H9 (cell line): ENCODE measurements around the gene VSTM4. TPM values are rescaled to one million over a fixed set of nuclear protein-coding genes. Genes with fewer than 3 reads are reported as not detected.

ENCODE experiments used
- DNase-seq: peaks from one replicate; pipeline ENCODE4 v3.0.0-alpha.2; 2017
- H2AFZ ChIP-seq: one replicate; pipeline ENCODE4 v1.6.1; 2013; ENCODE audit warnings: mild to moderate bottlenecking, low read length, control low read depth, moderate library complexity
- H2AK5ac ChIP-seq: 2 replicates; pipeline ENCODE4 v1.6.1; 2013; ENCODE audit warnings: low read length, control low read depth, mixed read lengths; ENCODE audit not compliant: insufficient read length
- H2BK120ac ChIP-seq: one replicate; pipeline ENCODE4 v1.6.1; 2013; ENCODE audit warnings: low read depth, mild to moderate bottlenecking, low read length, control low read depth, inconsistent platforms; ENCODE audit not compliant: poor library complexity, severe bottlenecking
- H2BK12ac ChIP-seq: 2 replicates; pipeline ENCODE4 v1.6.1; 2013; ENCODE audit warnings: low read length, control low read depth, mixed read lengths, low read depth; ENCODE audit not compliant: insufficient read length
- H2BK15ac ChIP-seq: 2 replicates; pipeline ENCODE4 v1.6.1; 2013; ENCODE audit warnings: low read depth, low read length, control low read depth
- H2BK20ac ChIP-seq: one replicate; pipeline ENCODE4 v1.6.1; 2013; ENCODE audit warnings: low read depth, mild to moderate bottlenecking, low read length, control low read depth, inconsistent platforms; ENCODE audit not compliant: poor library complexity, severe bottlenecking
- H2BK5ac ChIP-seq: 2 replicates; pipeline ENCODE4 v1.6.1; 2013; ENCODE audit warnings: low read length, control low read depth, mixed read lengths; ENCODE audit not compliant: insufficient read length
- H3K14ac ChIP-seq: 2 replicates; pipeline ENCODE4 v1.6.1; 2013; ENCODE audit warnings: low read length, control low read depth; ENCODE audit not compliant: insufficient read depth
- H3K18ac ChIP-seq: 2 replicates; pipeline ENCODE4 v1.6.1; 2013; ENCODE audit warnings: low read depth, mild to moderate bottlenecking, mixed read lengths, low read length, control low read depth; ENCODE audit not compliant: insufficient read length
- H3K23ac ChIP-seq: 2 replicates; pipeline ENCODE4 v1.6.1; 2013; ENCODE audit warnings: low read length, control low read depth, mixed read lengths, low read depth; ENCODE audit not compliant: insufficient read length
- H3K23me2 ChIP-seq: 2 replicates; pipeline ENCODE4 v1.6.1; 2013; ENCODE audit warnings: low read depth, mild to moderate bottlenecking, mixed read lengths, low read length, control low read depth; ENCODE audit not compliant: insufficient read length, poor library complexity, severe bottlenecking
- H3K27ac ChIP-seq: 2 replicates; pipeline ENCODE4 v1.5.1; 2013; ENCODE audit warnings: low read length, control low read depth, mixed read lengths, low read depth; ENCODE audit not compliant: insufficient read length
- H3K27me3 ChIP-seq: 2 replicates; pipeline ENCODE4 v1.6.1; 2013; ENCODE audit warnings: low read length, control low read depth, inconsistent platforms; ENCODE audit not compliant: insufficient read depth
- H3K4ac ChIP-seq: 2 replicates; pipeline ENCODE4 v1.6.1; 2013; ENCODE audit warnings: low read depth, mild to moderate bottlenecking, control low read depth, inconsistent platforms, low read length, moderate library complexity
- H3K4me1 ChIP-seq: 2 replicates; pipeline ENCODE4 v1.6.1; 2013; ENCODE audit warnings: low read length, control low read depth, inconsistent platforms; ENCODE audit not compliant: insufficient read depth
- H3K4me2 ChIP-seq: 2 replicates; pipeline ENCODE4 v1.6.1; 2013; ENCODE audit warnings: low read length, control low read depth, mixed read lengths; ENCODE audit not compliant: insufficient read length, insufficient read depth
- H3K56ac ChIP-seq: 2 replicates; pipeline ENCODE4 v1.6.1; 2013; ENCODE audit warnings: low read depth, mild to moderate bottlenecking, mixed read lengths, low read length, control low read depth; ENCODE audit not compliant: insufficient read length
- H3K79me1 ChIP-seq: 2 replicates; pipeline ENCODE4 v1.6.1; 2013; ENCODE audit warnings: low read depth, mild to moderate bottlenecking, moderate library complexity, low read length, control low read depth, inconsistent platforms; ENCODE audit not compliant: insufficient read depth, poor library complexity, severe bottlenecking
- H3K79me2 ChIP-seq: 2 replicates; pipeline ENCODE4 v1.6.1; 2013; ENCODE audit warnings: low read length, control low read depth, inconsistent platforms; ENCODE audit not compliant: insufficient read depth
- H3K9ac ChIP-seq: 2 replicates; pipeline ENCODE4 v1.6.1; 2013; ENCODE audit warnings: low read length, control low read depth, mixed read lengths; ENCODE audit not compliant: insufficient read length; ENCODE audit errors: extremely low read depth
- H3K9me3 ChIP-seq: one replicate; pipeline ENCODE4 v1.6.1; 2013; ENCODE audit warnings: low read depth, low read length, inconsistent platforms; ENCODE audit not compliant: control insufficient read depth
- H3T11ph ChIP-seq: one replicate; pipeline ENCODE4 v1.6.1; 2013; ENCODE audit warnings: mild to moderate bottlenecking, low read length, control low read depth, inconsistent platforms
- H4K20me1 ChIP-seq: one replicate; pipeline ENCODE4 v1.6.1; 2013; ENCODE audit not compliant: control insufficient read depth, insufficient read length, insufficient read depth
- H4K5ac ChIP-seq: 2 replicates; pipeline ENCODE4 v1.6.1; 2013; ENCODE audit warnings: low read depth, mild to moderate bottlenecking, mixed read lengths, low read length, control low read depth; ENCODE audit not compliant: insufficient read length
- H4K8ac ChIP-seq: replicated peaks from 2 replicates; pipeline ENCODE4 v1.6.1; 2013; ENCODE audit warnings: low read length, control low read depth, mixed read lengths, low read depth; ENCODE audit not compliant: insufficient read length
- H4K91ac ChIP-seq: 2 replicates; pipeline ENCODE4 v1.6.1; 2013; ENCODE audit warnings: low read depth, mild to moderate bottlenecking, moderate library complexity, mixed read lengths, low read length, control low read depth; ENCODE audit not compliant: insufficient read length
- H3K27ac Mint-ChIP-seq, 3 experiments: 2 replicates in 2 of 3; 3 replicates in 1 of 3; pipeline ENCODE4 v1.8.0; 2020 to 2021; ENCODE audit warnings: mixed read lengths in 3 of 3, mild to moderate bottlenecking in 1 of 3, moderate library complexity in 1 of 3
- H3K27me3 Mint-ChIP-seq: 2 replicates; pipeline ENCODE4 v1.8.0; 2021; ENCODE audit warnings: low read depth, mild to moderate bottlenecking, moderate library complexity, mixed read lengths
- H3K36me3 Mint-ChIP-seq, 3 experiments: 2 replicates in 2 of 3; 3 replicates in 1 of 3; pipeline ENCODE4 v1.8.0; 2020 to 2021; ENCODE audit warnings: low read depth in 3 of 3, mixed read lengths in 3 of 3; ENCODE audit not compliant: insufficient read depth in 1 of 3
- H3K4me1 Mint-ChIP-seq, 2 experiments: 2 replicates each; pipeline ENCODE4 v1.8.0; 2020; ENCODE audit warnings: mixed read lengths in 2 of 2
- H3K4me3 Mint-ChIP-seq, 2 experiments: 2 replicates in 1 of 2; 3 replicates in 1 of 2; pipeline ENCODE4 v1.8.0; 2020 to 2021; ENCODE audit warnings: mild to moderate bottlenecking in 2 of 2, mixed read lengths in 2 of 2, moderate library complexity in 1 of 2
- H3K9me3 Mint-ChIP-seq, 2 experiments: 2 replicates in 1 of 2; 3 replicates in 1 of 2; pipeline ENCODE4 v1.8.0; 2020; ENCODE audit warnings: mild to moderate bottlenecking in 2 of 2, mixed read lengths in 2 of 2, moderate library complexity in 1 of 2
- WGBS: extraction: QIAGEN DNeasy Blood & Tissue Kit; methylation state at CpG from one replicate; pipeline ENCODE4 v1.1.7; 2013; ENCODE audit warnings: missing lambda C conversion rate, low lambda C conversion rate, mixed read lengths; ENCODE audit not compliant: insufficient read length; ENCODE audit errors: extremely low coverage; 5-methylcytosine and 5-hydroxymethylcytosine counted together
- total RNA-seq: library from RNA; stranded (reverse); gene quantifications from 2 replicates; pipeline ENCODE4 v1.2.1, GENCODE V29; 2021
- TF ChIP-seq, protein P1 (sequence below): fragments of 200-600 bp; sonication (generic); conservative IDR thresholded peaks from 3 replicates; pipeline ENCODE4 v1.8.0; 2021; ENCODE audit warnings: antibody characterized with exemption, mild to moderate bottlenecking

VSTM4 gene
- total RNA-seq, 1 experiment from 2014 or later, result 0.44 TPM

DNA sequence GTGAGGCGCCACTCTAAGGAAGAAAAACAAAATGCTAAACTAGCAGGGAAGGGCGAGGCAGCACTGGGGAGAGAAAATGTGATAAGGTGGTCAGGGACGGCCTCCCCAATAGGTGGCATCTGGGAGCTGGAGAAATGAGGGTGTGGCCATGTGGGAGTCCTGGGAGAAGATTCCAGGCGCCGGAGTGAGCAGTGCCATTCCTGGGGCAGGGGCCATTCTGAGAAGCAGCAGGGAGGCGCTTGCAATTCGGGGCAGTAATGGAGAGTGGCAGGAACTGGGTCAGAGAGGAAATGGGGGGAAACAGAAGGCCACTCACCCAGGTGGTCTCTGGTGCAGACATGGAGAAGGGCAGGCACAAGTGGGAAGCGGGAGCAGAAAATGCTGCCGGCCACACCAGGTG is 113.9 kb downstream of the VSTM4 start:
- Histone ChIP-seq H2BK12ac (no peak overlapping the region), H2AFZ (no peak overlapping the region), H3K4me2 (no peak overlapping the region), H3K27me3 (no peaks in the 10 kb centered on the region), H2AK5ac (no peak overlapping the region), H2BK5ac (no peak overlapping the region), H3K27ac (no peak overlapping the region), H4K20me1 (no peaks in the 10 kb centered on the region), H3T11ph (no peak overlapping the region), H3K9me3 (no peaks in the 10 kb centered on the region), H3K4me1 (no peaks in the 10 kb centered on the region), H2BK20ac (no peak overlapping the region), H4K91ac (no peak overlapping the region), H2BK15ac (no peak overlapping the region), H3K79me1 (no peaks in the 10 kb centered on the region), H4K8ac (no peak overlapping the region), H3K56ac (no peak overlapping the region), H3K79me2 (no peaks in the 10 kb centered on the region), H3K9ac (no peak overlapping the region), H3K23ac (no peak overlapping the region), H3K23me2 (no peaks in the 10 kb centered on the region), H3K18ac (no peak overlapping the region), H4K5ac (no peak overlapping the region), H2BK120ac (no peak overlapping the region), H3K14ac (no peak overlapping the region), H3K4ac (no peak overlapping the region)
- Mint-ChIP-seq H3K9me3 (no peaks in the 10 kb centered on the region), H3K27ac (no peak overlapping the region; a peak in 1 of 7 replicates), H3K4me1 (peaks cover 7 to 8% of the 10 kb centered on the region in 2 experiments; a peak in 3 of 4 replicates), H3K4me3 (no peak overlapping the region), H3K27me3 (peaks cover 7% of the 10 kb centered on the region; the same call in 1 of the 2 replicates), H3K36me3 (no peaks in the 10 kb centered on the region)
- no CpG with 5 or more reads among the region's 9 CpGs for WGBS
- TF ChIP-seq, protein P1, sequence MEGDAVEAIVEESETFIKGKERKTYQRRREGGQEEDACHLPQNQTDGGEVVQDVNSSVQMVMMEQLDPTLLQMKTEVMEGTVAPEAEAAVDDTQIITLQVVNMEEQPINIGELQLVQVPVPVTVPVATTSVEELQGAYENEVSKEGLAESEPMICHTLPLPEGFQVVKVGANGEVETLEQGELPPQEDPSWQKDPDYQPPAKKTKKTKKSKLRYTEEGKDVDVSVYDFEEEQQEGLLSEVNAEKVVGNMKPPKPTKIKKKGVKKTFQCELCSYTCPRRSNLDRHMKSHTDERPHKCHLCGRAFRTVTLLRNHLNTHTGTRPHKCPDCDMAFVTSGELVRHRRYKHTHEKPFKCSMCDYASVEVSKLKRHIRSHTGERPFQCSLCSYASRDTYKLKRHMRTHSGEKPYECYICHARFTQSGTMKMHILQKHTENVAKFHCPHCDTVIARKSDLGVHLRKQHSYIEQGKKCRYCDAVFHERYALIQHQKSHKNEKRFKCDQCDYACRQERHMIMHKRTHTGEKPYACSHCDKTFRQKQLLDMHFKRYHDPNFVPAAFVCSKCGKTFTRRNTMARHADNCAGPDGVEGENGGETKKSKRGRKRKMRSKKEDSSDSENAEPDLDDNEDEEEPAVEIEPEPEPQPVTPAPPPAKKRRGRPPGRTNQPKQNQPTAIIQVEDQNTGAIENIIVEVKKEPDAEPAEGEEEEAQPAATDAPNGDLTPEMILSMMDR, result peak; percentile 52
- peak; percentile 76 for DNase-seq
